Activated naive CD4-positive, alpha-beta T cell treated with anti-CD3 and anti-CD28 coated beads, Interleukin-2, amount 50 U/mL, for 24 hours (primary cell): ENCODE results near the gene STPG2.
"Not testable (repeated sequence)": the region's sequence is repeated elsewhere in the genome, so short reads cannot be mapped to it uniquely, and the experiment has no call there.

ENCODE experiments used
- H3K27ac Mint-ChIP-seq: one replicate; pipeline ENCODE4 v1.8.0; 2021; ENCODE audit warnings: mild to moderate bottlenecking, mixed read lengths
- H3K27me3 Mint-ChIP-seq: one replicate; pipeline ENCODE4 v1.8.0; 2021; ENCODE audit warnings: mixed read lengths
- H3K36me3 Mint-ChIP-seq: one replicate; pipeline ENCODE4 v1.8.0; 2021; ENCODE audit warnings: mixed read lengths
- H3K4me1 Mint-ChIP-seq: one replicate; pipeline ENCODE4 v1.8.0; 2021; ENCODE audit warnings: mixed read lengths
- H3K4me3 Mint-ChIP-seq: one replicate; pipeline ENCODE4 v1.8.0; 2021; ENCODE audit warnings: mild to moderate bottlenecking, mixed read lengths
- H3K9me3 Mint-ChIP-seq: one replicate; pipeline ENCODE4 v1.8.0; 2021; ENCODE audit warnings: mixed read lengths

STPG2 gene

GRCh38 chr4:97589481-97590196 is 553.6 kb downstream of the STPG2 start:
- no peak overlapping the region for H3K27ac Mint-ChIP-seq
- no peaks in the 10 kb centered on the region for H3K27me3 Mint-ChIP-seq
- H3K36me3 Mint-ChIP-seq = no peaks in the 10 kb centered on the region
- no peaks in the 10 kb centered on the region for H3K4me1 Mint-ChIP-seq
- no peaks in the 10 kb centered on the region for H3K9me3 Mint-ChIP-seq
- no peak overlapping the region for H3K4me3 Mint-ChIP-seq

DNA sequence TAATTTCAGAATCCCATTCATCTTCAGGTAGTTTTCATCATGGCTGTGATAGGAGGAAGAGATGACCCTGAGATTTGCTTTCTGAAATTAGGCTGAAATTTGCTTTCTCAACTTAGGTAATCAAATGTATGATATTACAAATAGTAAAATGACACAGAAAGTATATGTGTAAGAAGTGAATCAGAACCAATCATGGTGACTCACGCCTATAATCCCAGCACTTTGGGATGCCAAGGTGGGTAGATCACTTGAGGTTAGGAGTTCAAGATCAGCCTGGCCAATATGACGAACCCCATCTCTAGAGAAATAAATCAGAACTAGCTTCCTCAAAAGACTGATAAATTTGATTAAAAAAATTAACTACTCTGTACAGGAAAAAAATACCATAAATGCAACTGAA is 555.4 kb downstream of the STPG2 start:
- Mint-ChIP-seq H3K27ac (no peak overlapping the region), H3K27me3 (no peaks in the 10 kb centered on the region), H3K4me3 (no peak overlapping the region), H3K36me3 (no peaks in the 10 kb centered on the region), H3K9me3 (no peaks in the 10 kb centered on the region), H3K4me1 (no peaks in the 10 kb centered on the region)

- H3K36me3 Mint-ChIP-seq = no peaks in the 10 kb centered on the region
- H3K27ac Mint-ChIP-seq = no peak overlapping the region
- no peak overlapping the region for H3K4me3 Mint-ChIP-seq
- H3K4me1 Mint-ChIP-seq = no peaks in the 10 kb centered on the region
- H3K27me3 Mint-ChIP-seq = no peaks in the 10 kb centered on the region
- H3K9me3 Mint-ChIP-seq = no peaks in the 10 kb centered on the region
Measured at GRCh38 chr4:97585274-97585673, 558.0 kb downstream of the STPG2 start.

- no peak overlapping the region for H3K27ac Mint-ChIP-seq
- peaks cover 1% of the 10 kb centered on the region for H3K27me3 Mint-ChIP-seq
- H3K4me3 Mint-ChIP-seq = no peak overlapping the region
- no peaks in the 10 kb centered on the region for H3K4me1 Mint-ChIP-seq
- H3K9me3 Mint-ChIP-seq = no peaks in the 10 kb centered on the region
- no peaks in the 10 kb centered on the region for H3K36me3 Mint-ChIP-seq
Measured at GRCh38 chr4:97582890-97583289, 560.4 kb downstream of the STPG2 start.

GRCh38 chr4:97577004-97577403 is 566.3 kb downstream of the STPG2 start:
- Mint-ChIP-seq H3K36me3 (no peaks in the 10 kb centered on the region), H3K27me3 (peaks cover 1% of the 10 kb centered on the region), H3K9me3 (no peaks in the 10 kb centered on the region), H3K4me1 (no peaks in the 10 kb centered on the region), H3K27ac (no peak overlapping the region), H3K4me3 (no peak overlapping the region)

- H3K9me3 Mint-ChIP-seq = peaks cover 14% of the 10 kb centered on the region
- no peaks in the 10 kb centered on the region for H3K27me3 Mint-ChIP-seq
- no peak overlapping the region for H3K27ac Mint-ChIP-seq
- no peaks in the 10 kb centered on the region for H3K4me1 Mint-ChIP-seq
- H3K36me3 Mint-ChIP-seq = no peaks in the 10 kb centered on the region
- no peak overlapping the region for H3K4me3 Mint-ChIP-seq
Measured at GRCh38 chr4:97560009-97560408, 583.3 kb downstream of the STPG2 start.

DNA sequence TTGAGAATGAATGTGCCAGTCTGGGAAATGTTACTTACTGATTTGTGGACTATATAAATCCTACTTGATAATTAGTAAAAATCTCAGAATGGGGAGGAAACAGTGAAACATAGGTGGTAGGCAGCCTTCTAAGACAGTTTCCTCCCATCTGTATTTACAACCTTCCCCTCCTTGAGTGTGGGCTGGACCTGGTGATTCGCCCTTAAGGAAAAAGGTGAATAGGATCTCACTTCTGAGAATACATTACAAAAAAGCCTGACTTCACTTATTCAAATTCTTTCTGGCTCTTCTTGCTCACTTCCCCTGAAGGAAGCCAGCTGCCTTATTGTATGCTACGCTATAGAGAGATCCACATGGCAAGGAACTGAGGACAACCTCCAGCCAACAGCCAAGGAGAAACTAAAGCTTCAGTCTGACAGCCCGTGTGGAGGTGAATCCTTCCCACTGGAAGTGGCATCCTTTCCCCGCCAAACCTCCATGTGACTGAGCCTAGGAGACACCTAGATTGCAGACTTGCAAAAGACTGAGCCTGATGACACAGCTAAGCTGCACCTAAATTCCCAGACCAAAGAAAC is 585.0 kb downstream of the STPG2 start:
- H3K27ac Mint-ChIP-seq = no peak overlapping the region
- no peaks in the 10 kb centered on the region for H3K36me3 Mint-ChIP-seq
- H3K9me3 Mint-ChIP-seq = peaks cover 7% of the 10 kb centered on the region
- H3K4me1 Mint-ChIP-seq = no peaks in the 10 kb centered on the region
- no peak overlapping the region for H3K4me3 Mint-ChIP-seq
- no peaks in the 10 kb centered on the region for H3K27me3 Mint-ChIP-seq

- not testable (repeated sequence) for H3K27me3 Mint-ChIP-seq, H3K36me3 Mint-ChIP-seq, H3K9me3 Mint-ChIP-seq, H3K4me3 Mint-ChIP-seq, H3K27ac Mint-ChIP-seq, H3K4me1 Mint-ChIP-seq
Measured at GRCh38 chr4:97550637-97551036, 592.6 kb downstream of the STPG2 start.

GRCh38 chr4:97548943-97549583 is 594.2 kb downstream of the STPG2 start:
- Mint-ChIP-seq H3K27me3 (no peaks in the 10 kb centered on the region), H3K27ac (no peak overlapping the region), H3K4me3 (no peak overlapping the region), H3K9me3 (peaks cover 6% of the 10 kb centered on the region), H3K4me1 (no peaks in the 10 kb centered on the region), H3K36me3 (no peaks in the 10 kb centered on the region)

GRCh38 chr4:97548186-97548585 is 595.1 kb downstream of the STPG2 start:
- H3K9me3 Mint-ChIP-seq = peaks cover 6% of the 10 kb centered on the region
- H3K4me1 Mint-ChIP-seq = no peaks in the 10 kb centered on the region
- no peaks in the 10 kb centered on the region for H3K36me3 Mint-ChIP-seq
- H3K27me3 Mint-ChIP-seq = no peaks in the 10 kb centered on the region
- no peak overlapping the region for H3K27ac Mint-ChIP-seq
- no peak overlapping the region for H3K4me3 Mint-ChIP-seq

DNA sequence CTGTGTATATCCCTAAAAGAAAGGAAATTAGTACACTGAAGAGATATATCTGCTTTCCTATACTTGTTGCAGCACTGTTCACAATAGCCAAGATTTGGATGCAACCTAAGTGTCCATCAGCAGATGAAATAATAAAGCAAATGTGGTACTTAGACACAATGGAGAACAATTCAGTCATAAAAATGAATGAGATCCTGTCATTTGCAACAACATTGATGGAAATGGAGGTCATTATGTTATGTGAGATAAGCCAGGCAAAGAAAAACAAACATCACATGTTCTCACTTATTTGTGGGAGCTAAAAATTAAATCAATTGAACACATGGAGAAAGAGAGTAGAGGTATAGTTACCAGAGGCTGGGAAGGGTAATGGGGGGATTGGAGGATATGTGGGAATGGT is 611.9 kb downstream of the STPG2 start:
- Mint-ChIP-seq H3K27ac (no peak overlapping the region), H3K36me3 (no peaks in the 10 kb centered on the region), H3K4me1 (no peaks in the 10 kb centered on the region), H3K9me3 (peaks cover 7% of the 10 kb centered on the region), H3K27me3 (no peaks in the 10 kb centered on the region), H3K4me3 (no peak overlapping the region)

DNA sequence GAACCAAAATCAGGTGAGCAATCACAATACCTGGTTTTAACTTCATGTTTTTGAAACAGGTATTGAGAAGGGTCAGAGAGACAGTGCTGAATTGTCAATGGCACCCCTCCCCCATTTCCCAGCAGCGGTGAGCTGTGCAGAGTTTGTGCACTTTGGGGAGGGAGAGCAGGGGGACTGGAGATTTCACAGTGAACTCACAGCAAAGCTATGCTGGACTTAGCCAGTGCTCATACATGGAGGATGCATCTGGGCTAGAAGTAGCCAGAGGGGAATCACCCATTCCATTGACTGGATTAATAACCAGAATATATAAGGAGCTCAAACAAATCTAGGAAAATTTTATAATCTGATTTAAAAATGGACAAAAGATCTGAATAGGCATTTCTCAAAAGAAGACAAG is 612.6 kb downstream of the STPG2 start:
- Mint-ChIP-seq H3K27me3 (no peaks in the 10 kb centered on the region), H3K4me1 (no peaks in the 10 kb centered on the region), H3K9me3 (peaks cover under 1% of the 10 kb centered on the region), H3K4me3 (no peak overlapping the region), H3K27ac (no peak overlapping the region), H3K36me3 (no peaks in the 10 kb centered on the region)

GRCh38 chr4:97525236-97525635 is 618.0 kb downstream of the STPG2 start:
- Mint-ChIP-seq H3K27me3 (no peaks in the 10 kb centered on the region), H3K4me1 (no peaks in the 10 kb centered on the region), H3K36me3 (no peaks in the 10 kb centered on the region), H3K9me3 (peaks cover 5% of the 10 kb centered on the region), H3K27ac (no peak overlapping the region), H3K4me3 (no peak overlapping the region)

DNA sequence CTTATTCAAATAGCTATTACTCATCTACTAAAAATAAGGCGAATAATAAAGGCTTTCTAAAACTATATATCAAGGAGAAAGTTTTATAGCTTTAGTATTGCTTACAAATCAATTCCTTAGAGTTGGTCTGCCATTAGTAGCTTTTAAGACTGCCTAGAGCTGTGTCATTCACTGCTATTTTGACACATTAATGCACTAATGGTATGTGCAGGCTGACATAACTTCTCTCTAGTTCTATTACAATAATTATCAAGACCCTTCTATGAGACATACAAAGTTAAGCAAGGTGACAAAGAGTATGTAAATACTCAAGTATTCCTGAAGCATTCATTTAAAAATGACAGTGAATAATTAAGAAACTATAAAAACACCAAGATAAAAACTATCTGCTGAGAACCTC is 625.3 kb downstream of the STPG2 start:
- H3K27me3 Mint-ChIP-seq = no peaks in the 10 kb centered on the region
- no peak overlapping the region for H3K27ac Mint-ChIP-seq
- no peaks in the 10 kb centered on the region for H3K36me3 Mint-ChIP-seq
- no peaks in the 10 kb centered on the region for H3K4me1 Mint-ChIP-seq
- no peak overlapping the region for H3K4me3 Mint-ChIP-seq
- H3K9me3 Mint-ChIP-seq = peaks cover 15% of the 10 kb centered on the region

- Mint-ChIP-seq H3K27me3 (no peaks in the 10 kb centered on the region), H3K9me3 (no peaks in the 10 kb centered on the region), H3K36me3 (no peaks in the 10 kb centered on the region), H3K4me1 (no peaks in the 10 kb centered on the region), H3K4me3 (no peak overlapping the region), H3K27ac (no peak overlapping the region)
Measured at GRCh38 chr4:97513917-97514316, 629.4 kb downstream of the STPG2 start.
